ENCODE results near the gene NAA16.
"Not testable (repeated sequence)": the region's sequence is repeated elsewhere in the genome, so short reads cannot be mapped to it uniquely, and the experiment has no call there.

NAA16 gene

DNA sequence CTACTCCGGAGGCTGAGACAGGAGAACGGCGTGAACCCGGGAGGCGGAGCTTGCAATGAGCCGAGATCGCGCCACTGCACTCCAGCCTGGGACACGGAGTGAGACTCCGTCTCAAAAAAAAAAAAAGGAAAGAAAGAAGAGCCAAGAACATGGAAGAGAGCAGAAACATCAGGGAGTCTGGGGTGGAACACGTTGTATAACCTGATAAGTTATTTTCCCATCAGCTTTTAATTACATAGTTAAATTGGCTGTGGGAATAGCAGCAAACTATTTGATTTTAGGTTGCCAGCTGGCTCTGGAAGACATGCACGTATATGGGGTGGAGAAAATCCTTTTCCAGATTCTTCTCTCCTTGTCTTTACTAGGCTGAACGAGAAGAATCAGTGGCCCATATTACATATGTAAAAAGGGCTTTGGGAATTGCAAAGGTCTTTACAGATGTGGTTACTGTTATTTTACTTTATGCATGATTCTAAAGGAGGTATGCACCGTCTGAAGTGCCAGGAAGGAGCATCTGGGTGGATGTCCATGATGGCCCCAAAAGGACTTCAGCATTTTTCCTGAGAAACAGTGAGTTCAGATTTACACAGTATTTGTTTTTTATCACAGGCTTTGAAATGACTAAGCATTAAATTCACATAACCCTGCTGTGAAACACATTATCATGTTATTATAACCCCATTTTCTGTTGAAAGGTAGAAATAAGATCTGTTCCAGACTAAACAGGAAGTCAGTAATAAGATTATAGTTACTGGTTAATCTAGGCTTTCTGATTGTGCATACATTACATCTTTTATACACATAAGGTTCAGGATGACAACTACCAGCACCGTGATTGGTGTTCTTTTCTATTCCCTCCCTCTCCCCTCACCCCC is 4.6 kb upstream of the NAA16 start:
- DNase-seq = no peak

DNA sequence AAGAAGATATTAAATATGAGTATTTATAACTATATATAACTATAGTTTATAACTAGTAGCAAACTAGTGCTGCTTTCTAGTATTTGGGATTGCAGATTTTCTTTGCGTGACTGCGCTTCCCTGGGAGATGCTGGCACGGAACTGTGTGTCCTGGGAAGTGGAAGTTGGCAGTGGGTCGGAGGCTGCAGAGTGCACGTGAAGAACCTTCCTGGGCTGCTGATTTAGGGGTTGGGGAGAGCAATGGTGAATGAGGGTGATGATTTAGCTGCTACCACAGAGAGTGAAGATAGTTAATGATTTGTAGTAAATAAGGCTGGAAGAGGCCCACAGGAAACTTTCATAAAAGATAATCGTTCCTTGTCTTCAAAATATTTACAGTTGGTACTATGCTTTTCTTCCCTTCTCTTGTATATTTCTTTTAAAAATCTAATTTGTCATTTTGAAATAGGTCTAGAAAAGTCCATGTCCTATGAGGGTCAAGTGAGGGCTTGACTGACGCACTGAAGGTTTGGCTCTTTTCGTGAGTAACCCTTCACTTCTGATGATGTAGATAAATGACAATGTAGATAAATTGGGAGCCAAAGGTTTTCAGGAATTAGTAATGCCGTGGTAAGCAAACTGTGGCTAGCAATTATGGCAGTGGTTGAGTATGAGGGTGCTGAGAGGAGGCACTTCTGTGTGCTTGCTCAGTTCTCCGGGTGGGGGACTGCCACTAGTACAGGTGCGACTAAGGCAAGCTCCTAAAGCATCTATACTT is 3.0 kb upstream of the NAA16 start:
- no peak for DNase-seq

DNA sequence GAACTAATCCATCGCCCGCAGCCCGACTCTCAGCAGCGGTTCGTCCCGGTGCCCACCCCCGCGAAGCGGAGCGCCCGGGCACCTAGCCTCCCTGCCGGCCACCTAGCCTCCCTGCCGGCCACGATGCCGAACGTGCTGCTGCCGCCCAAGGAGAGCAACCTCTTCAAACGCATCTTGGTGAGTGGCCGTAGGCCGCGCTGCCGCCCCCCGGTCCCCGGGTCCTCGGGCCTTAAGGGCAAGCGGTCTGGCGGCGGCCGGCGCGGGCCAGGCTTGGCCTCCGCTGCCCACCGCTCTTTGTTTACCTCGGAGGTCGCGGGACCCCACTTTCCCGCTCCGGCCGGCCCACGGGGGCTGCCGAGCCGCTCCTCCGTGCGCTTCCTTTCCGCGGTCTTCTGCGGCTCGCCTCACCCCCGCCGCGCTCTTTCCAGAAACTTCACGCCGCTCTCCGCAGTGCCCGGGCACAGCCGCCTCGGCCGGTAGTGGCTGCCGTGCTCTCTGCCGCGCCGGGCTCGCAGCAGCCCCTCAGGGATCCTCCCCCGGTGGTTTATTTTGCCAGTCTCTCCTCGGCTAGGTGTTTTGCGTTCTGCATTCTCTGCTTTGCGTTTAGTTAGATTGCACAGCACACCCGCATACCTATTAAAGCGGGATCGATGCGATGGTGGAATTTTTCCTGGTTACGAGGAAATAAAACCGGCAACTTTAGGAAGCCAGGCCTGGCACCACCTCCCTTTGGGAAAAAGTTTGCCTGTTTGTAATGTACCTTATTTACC is 524 bp downstream of the NAA16 start:
- DNase-seq = peak; percentile 14

DNA sequence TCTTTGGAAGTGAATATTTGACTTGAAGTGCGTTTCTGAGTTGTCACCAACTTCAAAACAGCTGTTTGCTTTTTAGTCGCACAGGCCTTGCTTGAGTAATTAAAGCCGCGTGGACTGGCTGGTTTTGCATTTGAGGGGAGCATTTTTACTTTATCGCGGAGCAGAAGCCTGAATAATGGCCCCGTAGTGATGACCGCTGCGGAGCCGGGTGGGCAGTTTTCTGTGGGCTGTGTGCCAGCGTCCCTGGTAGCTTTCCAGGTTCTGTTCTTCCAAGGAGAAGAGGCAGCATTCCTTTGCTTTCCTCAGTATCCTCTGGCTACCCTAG is 1.1 kb downstream of the NAA16 start:
- DNase-seq = no peak

DNA sequence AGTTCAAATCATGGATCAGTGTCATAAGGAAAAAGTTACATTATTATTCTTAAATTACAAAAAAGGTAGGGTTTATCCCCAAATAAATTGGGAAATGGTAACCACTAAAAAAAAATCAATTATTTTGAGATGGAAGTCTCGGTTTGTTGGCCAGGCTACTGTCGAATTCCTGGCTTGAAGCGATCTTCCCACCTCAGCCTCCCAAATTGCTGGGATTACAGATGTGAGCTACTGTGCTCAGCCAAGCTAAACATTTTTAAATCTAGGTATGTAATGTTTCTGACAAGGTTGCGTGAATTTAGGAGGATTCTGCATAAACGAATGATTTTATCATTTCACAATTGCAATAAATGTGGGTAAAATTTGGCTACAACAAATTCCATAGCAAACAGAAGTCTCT is 2.0 kb downstream of the NAA16 start:
- DNase-seq = no peak

DNA sequence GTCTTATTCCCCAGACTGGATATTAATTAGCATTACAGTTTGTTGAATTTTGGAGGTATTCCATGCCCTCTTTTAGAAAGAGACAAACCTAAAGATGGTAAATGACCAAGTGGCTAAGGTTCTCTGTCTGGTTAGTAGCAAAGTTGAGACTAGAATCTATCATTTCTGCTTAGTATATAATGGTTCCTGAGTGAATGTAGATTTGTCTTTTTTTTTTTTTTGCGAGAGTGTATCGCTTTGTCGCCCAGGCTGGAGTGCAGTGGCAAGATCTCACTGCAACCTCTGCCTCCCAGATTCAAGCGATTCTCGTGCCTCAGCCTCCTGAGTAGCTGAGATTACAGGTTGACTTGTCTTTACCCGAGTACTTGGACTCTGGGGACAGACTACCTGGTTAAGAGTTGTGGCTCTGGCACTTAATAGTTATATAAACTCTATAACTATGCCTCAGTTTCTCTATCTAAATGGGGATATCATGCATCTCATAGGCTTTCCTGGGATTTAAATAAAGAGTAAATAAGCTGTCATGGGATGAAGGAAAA is 2.7 kb downstream of the NAA16 start:
- no peak for DNase-seq

DNA sequence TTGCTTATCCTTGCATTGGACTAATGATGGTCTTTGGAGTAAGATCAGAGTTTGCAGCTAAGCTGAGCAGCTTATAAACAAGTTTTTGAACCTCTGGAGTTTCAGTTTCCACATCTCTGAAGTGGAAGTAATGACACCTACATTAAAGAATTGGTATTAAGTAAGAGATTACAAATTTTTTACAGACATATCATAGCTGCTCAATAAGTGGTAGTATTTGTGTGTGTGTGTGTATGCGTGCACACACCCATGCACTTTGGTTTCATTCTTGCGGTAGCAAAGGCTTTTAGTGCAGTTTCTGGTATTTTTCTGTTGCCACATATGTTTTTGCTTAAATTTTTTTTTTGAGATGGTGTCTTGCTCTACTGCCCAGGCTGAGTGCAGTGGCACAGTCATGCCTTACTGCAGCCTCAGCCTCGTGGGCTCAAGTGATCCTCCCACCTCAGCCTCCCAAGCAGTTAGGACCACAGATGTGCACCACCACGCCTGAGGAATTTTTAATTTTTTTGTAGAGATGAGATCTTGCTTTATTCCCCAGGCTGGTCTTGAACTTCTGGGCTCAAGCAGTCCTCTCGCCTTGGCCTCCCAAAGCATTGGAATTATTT is 4.5 kb downstream of the NAA16 start:
- no peak for DNase-seq

DNA sequence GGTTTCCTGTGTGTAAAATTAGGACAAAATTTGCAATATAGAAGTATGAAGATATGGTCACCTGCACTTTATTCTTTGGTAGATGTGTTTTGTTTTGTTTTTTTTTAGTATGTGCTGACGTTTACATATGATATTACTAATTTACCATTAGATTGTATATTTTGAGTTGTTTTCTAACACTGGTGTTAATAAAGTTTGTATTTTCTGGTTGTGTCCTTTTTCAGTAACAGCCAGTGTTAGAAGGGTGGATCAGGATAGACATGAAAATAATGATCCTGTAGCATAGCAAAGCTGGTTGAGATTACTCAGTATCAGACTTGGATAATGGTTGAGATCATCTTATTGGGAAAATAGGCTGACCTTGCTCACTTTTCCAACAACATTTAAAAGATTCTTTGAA is 6.2 kb downstream of the NAA16 start:
- DNase-seq = no peak

DNA sequence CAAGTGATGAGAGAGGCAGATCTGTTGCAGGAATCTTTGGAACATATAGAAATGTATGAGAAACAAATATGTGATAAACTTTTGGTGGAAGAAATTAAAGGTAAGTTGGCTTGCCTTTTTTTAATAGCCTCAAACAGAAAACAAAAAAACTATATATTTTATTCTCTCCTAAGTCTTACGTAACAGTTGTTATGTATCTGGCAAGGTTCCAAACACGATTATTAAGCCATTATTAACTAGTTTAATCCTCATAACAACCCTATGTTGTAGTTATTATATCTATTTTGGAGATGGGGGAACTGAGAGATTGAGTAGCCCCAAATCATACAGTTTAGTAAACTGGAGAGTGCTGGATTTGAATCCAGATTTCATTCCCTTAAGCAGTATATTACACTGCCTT is 14.7 kb downstream of the NAA16 start:
- DNase-seq = no peak

DNA sequence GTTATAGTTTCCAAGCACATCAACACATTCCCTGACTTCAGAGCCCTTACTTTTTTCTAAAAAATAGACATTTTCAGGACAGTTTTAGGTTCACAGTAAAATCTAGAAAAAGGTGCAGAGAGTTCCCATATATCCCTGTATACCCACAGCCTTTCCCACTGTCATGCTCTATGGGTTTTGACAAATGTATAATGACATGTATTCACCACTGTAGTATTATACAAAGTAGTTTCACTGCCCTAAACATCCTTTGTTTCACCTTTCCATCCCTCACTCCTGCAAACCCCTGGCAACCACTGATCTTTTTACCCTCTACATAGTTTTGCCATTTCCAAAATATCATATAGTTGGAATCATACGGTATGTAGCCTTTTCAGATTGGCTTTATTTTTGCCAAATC is 15.6 kb downstream of the NAA16 start:
- DNase-seq = no peak

DNA sequence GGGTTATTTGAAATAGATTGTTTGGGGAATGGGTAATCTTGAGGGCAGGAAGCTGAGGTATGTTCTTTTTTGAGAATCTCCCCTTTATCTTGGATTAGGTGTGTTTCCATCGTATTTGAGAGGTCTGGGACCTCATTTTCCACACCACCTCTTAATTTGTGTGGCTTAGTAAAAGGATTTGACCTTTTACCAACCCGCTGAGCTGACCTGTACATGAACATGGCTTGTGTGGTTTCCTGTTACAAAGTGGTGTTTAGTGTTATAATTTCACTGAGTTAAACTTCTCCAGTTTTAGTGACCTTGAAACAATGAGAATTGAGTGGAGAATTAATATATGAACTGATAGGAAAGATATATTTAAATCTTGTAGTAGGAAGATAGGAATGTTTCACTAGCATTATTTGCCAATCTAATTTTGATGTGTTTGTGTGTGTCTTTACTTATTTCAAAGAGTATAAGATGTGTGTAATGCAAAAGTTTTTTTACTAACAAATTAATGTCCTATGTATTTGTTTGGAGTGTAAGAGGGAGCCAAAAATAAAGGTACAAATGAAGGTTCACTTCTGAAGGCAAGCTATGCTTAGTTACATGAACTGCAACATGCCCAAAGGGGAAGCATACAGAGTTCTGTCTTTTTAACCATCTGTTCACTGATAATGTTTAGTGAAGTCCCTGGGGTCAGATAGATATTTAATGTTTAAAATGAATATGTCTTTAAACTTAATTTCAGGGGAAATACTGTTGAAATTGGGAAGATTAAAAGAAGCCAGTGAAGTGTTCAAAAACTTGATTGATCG is 17.1 kb downstream of the NAA16 start:
- no peak for DNase-seq

DNA sequence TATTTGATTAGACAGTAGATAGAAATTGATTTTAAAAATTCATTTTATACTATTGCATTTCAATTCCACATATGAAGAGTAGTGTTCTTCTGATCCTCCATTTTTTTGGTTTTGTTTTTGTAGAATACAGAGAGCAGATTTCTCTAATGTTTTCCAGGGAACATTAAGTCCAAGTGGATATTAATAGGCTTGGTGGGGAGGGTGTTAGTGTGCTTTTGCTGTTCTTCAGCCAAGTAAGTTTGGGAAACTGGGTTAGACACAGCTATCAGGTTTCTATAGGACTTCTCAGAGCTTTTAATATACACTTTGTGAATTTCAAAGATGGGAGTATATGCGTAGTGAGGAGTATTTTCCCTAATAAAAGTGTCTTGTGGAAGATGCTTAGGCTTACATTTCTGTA is 21.8 kb downstream of the NAA16 start:
- DNase-seq = no peak

DNA sequence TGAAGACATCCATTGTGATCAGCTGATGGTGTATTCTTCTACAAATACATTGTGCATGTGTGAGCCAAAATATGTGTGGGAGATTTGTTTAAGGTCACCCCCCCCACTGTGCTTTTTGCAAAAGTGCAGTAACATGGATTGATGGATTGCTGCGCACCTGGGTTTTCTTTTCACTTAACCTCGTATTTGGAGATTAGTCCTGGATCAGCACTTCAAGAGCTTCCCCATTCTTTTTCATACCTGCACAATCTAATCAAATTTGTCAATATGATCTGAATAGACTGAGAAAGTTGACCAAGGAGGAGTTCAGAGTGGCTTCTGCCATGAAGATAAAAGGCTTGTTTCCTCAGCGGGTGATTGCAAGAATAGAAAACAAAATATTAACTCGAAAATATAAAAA is 23.7 kb downstream of the NAA16 start:
- no peak for DNase-seq

DNA sequence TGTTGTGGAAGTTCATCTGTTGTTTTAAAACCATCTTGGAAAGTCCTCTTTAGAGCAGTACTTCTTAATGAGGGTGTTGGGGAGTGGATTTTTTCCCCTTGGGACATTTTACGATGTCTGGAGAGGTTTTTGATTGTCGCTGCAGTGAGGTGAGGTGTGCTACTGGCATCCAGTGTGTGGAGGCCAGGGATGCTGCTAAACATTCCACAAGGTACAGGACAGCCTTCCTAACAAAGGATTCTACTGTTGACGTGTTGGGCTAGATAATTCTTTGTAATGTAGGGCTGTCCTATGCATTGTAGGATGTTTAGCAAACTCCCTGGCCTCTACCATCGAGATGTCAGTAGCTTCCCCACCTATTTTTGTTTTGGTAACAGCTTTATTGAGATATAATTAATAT is 33.3 kb downstream of the NAA16 start:
- DNase-seq = no peak

DNA sequence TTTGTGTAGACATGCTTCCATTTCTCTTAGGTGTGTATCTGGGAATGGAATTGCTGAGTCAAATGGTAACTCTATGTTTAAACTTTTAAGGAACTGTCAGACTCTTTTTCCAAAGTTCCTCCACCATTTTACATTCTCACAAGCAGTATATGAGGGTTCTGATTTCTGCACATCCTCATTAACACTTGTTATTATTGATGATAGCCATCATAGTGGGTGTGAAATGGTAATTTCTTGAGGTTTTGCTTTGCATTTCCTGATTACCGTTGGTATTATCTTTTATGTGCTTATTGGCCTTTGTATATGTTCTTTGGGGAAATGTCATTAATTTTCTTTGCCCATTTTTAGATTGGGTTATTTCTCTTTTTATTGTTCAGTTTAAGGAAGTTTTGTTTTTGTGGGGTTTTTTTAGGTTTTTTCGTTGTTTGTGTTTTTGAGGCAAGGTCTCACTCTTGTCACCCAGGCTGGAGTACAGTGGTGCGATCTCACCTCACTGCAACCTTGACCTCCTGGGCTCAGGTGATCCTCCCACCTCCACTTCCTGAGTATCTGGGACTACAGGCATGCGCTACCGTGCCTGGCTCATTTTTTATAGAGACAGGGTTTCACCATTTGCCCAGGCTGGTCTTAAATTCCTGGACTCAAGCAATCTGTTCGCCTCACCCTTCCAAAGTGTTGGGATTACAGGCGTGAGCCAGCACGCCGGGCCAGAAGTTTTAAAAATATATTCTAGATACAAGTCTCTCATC is 34.3 kb downstream of the NAA16 start:
- DNase-seq = no peak

DNA sequence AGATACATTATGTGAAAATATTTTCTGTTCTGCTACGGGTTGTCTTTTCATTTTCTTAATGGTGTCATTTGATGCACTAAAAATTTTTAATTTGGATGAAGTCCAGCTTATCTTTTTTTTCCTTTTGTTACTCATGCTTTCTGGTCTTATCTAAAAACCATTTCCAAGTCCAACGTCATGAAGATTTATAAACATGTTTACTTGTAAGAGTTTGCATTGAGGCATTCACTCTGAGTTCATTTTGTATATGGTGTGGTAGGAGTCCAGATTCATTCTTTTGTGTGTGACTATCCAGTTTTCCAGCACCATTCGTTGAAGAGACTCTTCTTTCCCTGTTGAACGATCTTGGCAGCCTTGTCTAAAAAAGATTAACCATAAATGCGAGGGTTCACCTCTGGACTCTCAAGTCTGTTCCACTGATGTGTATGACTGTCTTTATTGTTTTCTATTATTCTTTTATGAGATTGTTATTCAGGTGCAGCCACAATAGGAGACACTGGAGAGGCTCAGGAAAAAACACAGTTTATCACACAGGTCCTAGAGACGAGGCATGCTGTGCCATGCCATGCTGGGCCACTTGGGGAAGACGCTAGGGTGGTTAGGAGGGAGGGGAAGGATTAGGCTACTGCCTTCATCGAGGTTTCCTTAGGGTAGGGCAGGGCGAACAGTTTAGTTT is 35.0 kb downstream of the NAA16 start:
- DNase-seq = no peak

DNA sequence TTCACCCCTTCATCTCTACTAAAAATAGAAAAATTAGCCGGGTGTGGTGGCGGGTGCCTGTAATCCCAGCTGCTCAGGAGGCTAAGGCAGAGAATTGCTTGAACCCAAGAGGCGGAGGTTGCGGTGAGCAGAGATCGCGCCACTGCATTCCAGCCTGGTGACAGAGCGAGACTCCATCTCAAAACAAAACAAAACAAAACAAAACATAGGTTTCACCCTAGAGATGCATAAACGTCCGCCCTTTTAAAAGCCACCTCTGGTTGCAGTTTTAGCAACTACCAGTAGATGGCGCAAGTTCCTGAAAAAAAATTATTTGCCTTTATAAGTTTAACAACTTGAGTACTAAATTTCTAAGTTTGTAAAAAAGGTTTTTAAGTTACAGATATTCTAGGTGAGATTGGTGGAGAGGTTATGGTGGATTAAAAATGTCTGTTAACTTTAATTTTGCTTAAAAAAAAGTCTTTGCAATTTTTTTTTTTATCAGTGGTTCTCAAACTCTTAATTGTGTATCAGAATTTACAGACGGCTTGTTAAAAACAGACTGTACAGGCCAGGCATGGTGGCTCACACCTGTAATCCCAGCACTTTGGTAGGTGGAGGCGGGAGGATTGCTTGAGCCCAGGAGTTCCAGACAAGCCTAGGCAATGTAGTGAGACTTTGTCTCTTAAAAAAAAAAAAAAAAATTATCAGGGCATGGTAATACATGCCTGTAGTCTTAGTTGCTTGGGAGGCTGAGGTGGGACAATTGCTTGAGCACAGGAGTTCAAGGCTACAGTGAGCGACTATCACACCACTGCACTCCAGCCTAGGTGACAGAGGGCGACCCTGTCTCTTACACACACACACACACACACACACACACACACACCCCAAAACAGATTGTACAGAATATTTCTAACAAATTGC is 42.1 kb downstream of the NAA16 start:
- peak; percentile 30 for DNase-seq

DNA sequence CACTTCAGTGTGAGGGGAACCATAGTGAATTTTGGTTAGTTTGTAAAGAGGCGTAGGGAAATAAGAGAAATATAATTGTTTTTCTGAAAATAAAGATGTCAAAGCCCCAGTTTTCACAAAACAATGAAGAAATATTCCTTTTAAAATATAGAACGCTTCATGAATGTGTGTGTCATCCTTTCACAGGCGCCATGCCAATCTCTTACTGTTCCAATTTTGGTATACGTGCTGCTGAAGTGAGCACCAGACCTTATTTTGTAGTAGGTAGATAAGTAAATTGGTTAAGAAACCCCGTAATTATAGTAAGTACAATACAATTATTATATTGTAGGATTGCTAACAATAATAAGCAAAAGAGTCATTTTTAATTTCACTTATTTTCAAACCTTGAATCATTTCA is 43.3 kb downstream of the NAA16 start:
- DNase-seq = no peak

DNA sequence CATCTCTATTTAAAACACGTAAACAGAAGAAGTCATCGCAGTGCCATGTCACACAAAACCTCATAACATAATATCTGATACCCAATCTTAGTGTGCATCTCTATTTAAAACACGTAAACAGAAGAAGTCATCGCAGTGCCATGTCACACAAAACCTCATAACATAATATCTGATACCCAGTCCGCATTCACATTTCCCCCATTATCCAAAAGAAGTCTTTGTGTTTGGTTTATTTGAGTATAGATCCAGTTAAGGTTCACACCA is 45.2 kb downstream of the NAA16 start:
- DNase-seq = not testable (repeated sequence)

DNA sequence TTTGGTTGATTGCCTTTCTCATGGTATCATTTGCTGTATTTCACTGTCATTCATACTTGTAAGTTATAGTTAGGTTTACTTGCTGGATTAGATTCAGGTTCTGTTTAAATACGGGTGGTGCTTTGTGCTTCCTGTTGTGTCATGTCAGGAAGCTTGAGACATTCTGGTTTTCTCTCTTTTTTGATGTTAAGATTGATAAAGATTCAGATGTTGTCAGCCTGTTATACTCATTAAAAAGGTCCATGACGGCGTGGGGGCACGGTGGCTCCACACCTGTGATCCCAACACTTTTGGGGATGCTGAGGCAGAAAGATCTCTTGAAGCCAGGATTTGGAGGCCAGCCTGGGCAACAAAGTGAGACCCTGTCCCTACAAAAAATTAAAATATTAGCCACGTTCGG is 45.7 kb downstream of the NAA16 start:
- DNase-seq = no peak
